Measurements from ENCODE around the gene BCR. TPM values are rescaled to one million over a fixed set of nuclear protein-coding genes. Genes with fewer than 3 reads are reported as not detected.

The BCR gene
- total RNA-seq, 2 experiments from 2014 or later: 60.0 to 64.8 TPM

- Histone ChIP-seq H3K4me3 (ENCODE audit: low read length) (no peak overlapping the region), H3K27me3 (ENCODE audit: control insufficient read depth in 1 of 2, insufficient read depth in 2 of 2, low read length in 2 of 2) (no peaks in the 10 kb centered on the region), H3K9me3 (ENCODE audit: control insufficient read depth in 1 of 2, insufficient read depth in 1 of 2, low read length in 2 of 2) (peaks cover 3 to 17% of the 10 kb centered on the region in 2 experiments), H3K36me3 (ENCODE audit: insufficient read depth, low read length) (no peaks in the 10 kb centered on the region), H3K4me1 (ENCODE audit: insufficient read depth, low read length) (peaks cover 77% of the 10 kb centered on the region), H3K27ac (ENCODE audit: low read depth in 1 of 2, low read length in 2 of 2) (peak overlapping the region in 1 of 2 donors; percentile 44)
- no peaks in the 10 kb centered on the region for H3K27me3 Mint-ChIP-seq
- H3K27ac Mint-ChIP-seq: peak overlapping the region; percentile 83
- H3K4me1 Mint-ChIP-seq (ENCODE audit: low read depth): peaks cover 65% of the 10 kb centered on the region
- H3K9me3 Mint-ChIP-seq: peaks cover 6% of the 10 kb centered on the region
- DNase-seq (no peak), ATAC-seq (ENCODE audit: poor library complexity) (no peak)
- no peak overlapping the region for H3K4me3 Mint-ChIP-seq
- ChIA-PET CTCF (no interaction called here), POLR2A (no interaction called here)
- intact Hi-C loops (cut with DNase I, micrococcal nuclease): no loop called here
- TF ChIP-seq CTCF (IDR thresholded peaks at IDR 0.05): no peak
- peaks cover 37% of the 10 kb centered on the region for H3K36me3 Mint-ChIP-seq (ENCODE audit: low read depth)
Measured at GRCh38 chr22:23231471-23232093, 51.3 kb downstream of the BCR start.

GRCh38 chr22:23232094-23232905, 52.0 kb downstream of the BCR start:
- intact Hi-C loops (cut with DNase I, micrococcal nuclease): no loop called here
- H3K9me3 ChIP-seq (ENCODE audit: control insufficient read depth in 1 of 2, insufficient read depth in 1 of 2, low read length in 2 of 2): peaks cover 3 to 17% of the 10 kb centered on the region in 2 experiments
- CTCF ChIA-PET: no interaction called here
- peaks cover 77% of the 10 kb centered on the region for H3K4me1 ChIP-seq (ENCODE audit: insufficient read depth, low read length)
- Mint-ChIP-seq H3K4me3 (no peak overlapping the region), H3K4me1 (ENCODE audit: low read depth) (peaks cover 64% of the 10 kb centered on the region), H3K9me3 (peaks cover 4% of the 10 kb centered on the region), H3K36me3 (ENCODE audit: low read depth) (peaks cover 33% of the 10 kb centered on the region), H3K27me3 (no peaks in the 10 kb centered on the region), H3K27ac (peak overlapping the region; percentile 83)
- no peaks in the 10 kb centered on the region for H3K27me3 ChIP-seq (ENCODE audit: control insufficient read depth in 1 of 2, insufficient read depth in 2 of 2, low read length in 2 of 2)
- H3K4me3 ChIP-seq (ENCODE audit: low read length): no peak overlapping the region
- peak overlapping the region in 1 of 2 donors; percentile 44 for H3K27ac ChIP-seq (ENCODE audit: low read depth in 1 of 2, low read length in 2 of 2)
- ATAC-seq (ENCODE audit: poor library complexity) (no peak), DNase-seq (no peak)
- H3K36me3 ChIP-seq (ENCODE audit: insufficient read depth, low read length): no peaks in the 10 kb centered on the region
- POLR2A ChIA-PET: no interaction called here
- no peak for TF ChIP-seq CTCF (IDR thresholded peaks at IDR 0.05)

GRCh38 chr22:23233084-23233531, 52.8 kb downstream of the BCR start:
- POLR2A ChIA-PET: interaction anchor here (1.4 kb wide), 1 partner anchor 10 kb away, joined by 4 read pairs; no protein-coding TSS in a partner anchor
- Mint-ChIP-seq H3K4me3 (no peak overlapping the region), H3K4me1 (ENCODE audit: low read depth) (peaks cover 64% of the 10 kb centered on the region), H3K27ac (peak overlapping the region; percentile 47), H3K9me3 (peaks cover 4% of the 10 kb centered on the region), H3K27me3 (no peaks in the 10 kb centered on the region), H3K36me3 (ENCODE audit: low read depth) (peaks cover 28% of the 10 kb centered on the region)
- intact Hi-C loops (cut with DNase I, micrococcal nuclease): no loop called here
- H3K4me3 ChIP-seq (ENCODE audit: low read length): no peak overlapping the region
- peaks cover 79% of the 10 kb centered on the region for H3K4me1 ChIP-seq (ENCODE audit: insufficient read depth, low read length)
- CTCF ChIA-PET: no interaction called here
- no peaks in the 10 kb centered on the region for H3K36me3 ChIP-seq (ENCODE audit: insufficient read depth, low read length)
- H3K27ac ChIP-seq (ENCODE audit: low read depth in 1 of 2, low read length in 2 of 2): no peak overlapping the region
- H3K27me3 ChIP-seq (ENCODE audit: control insufficient read depth in 1 of 2, insufficient read depth in 2 of 2, low read length in 2 of 2): no peaks in the 10 kb centered on the region
- H3K9me3 ChIP-seq (ENCODE audit: control insufficient read depth in 1 of 2, insufficient read depth in 1 of 2, low read length in 2 of 2): peaks cover 3 to 16% of the 10 kb centered on the region in 2 experiments
- DNase-seq: no peak
- no peak for TF ChIP-seq CTCF (IDR thresholded peaks at IDR 0.05)
- ATAC-seq (ENCODE audit: poor library complexity): no peak
